Fibroblast of villous mesenchyme (primary cell): Measurements from ENCODE around the gene TUFT1. TPM values are rescaled to one million over a fixed set of nuclear protein-coding genes. Genes with fewer than 3 reads are reported as not detected.

Source experiments
- DNase-seq: peaks from one replicate; pipeline ENCODE4 v3.0.0-alpha.2; 2010; ENCODE audit warnings: low read depth
- H3K4me3 ChIP-seq: 2 replicates; pipeline ENCODE4 v1.5.1; 2011; ENCODE audit warnings: low read depth, mild to moderate bottlenecking, low read length
- CTCF ChIP-seq: IDR thresholded peaks from 2 replicates; pipeline ENCODE4 v1.5.1; 2012; ENCODE audit warnings: low read depth, mild to moderate bottlenecking, low read length; ENCODE audit not compliant: insufficient read depth
- total RNA-seq: library from RNA; depleted of rRNA; stranded (reverse); fragments of >200 nt; gene quantifications from 2 replicates; pipeline ENCODE4 v1.2.3, GENCODE V29; 2012

TUFT1 gene
- total RNA-seq, 1 donor, result 32.8 TPM

- no peak overlapping the region for H3K4me3 ChIP-seq
- peak; percentile 73 for DNase-seq
- TF ChIP-seq CTCF, result peak; percentile 99
Observed at GRCh38 chr1:151534662-151535278, 5.3 kb upstream of the TUFT1 start.

GRCh38 chr1:151535326-151536271, 4.5 kb upstream of the TUFT1 start:
- TF ChIP-seq CTCF, result no peak
- H3K4me3 ChIP-seq, result no peak overlapping the region
- no peak for DNase-seq

- H3K4me3 ChIP-seq, result no peak overlapping the region
- no peak for DNase-seq
- no peak for TF ChIP-seq CTCF
Observed at GRCh38 chr1:151536499-151536898, 3.6 kb upstream of the TUFT1 start.

DNA sequence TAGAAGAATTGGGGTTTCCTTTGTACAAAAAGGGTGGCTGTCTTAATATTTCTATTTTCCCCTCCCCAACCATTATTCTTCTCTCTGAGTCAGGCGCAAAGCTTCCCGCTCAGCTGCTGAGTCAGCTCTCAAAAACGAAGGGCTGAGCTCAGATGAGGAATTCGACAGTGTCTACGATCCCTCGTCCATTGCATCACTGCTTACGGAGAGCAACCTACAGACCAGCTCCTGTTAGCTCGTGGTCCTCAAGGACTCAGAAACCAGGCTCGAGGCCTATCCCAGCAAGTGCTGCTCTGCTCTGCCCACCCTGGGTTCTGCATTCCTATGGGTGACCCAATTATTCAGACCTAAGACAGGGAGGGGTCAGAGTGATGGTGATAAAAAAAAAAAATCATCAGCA, 3.0 kb upstream of the TUFT1 start:
- H3K4me3 ChIP-seq, result no peak overlapping the region
- DNase-seq, result peak; percentile 97
- no peak for TF ChIP-seq CTCF

GRCh38 chr1:151539321-151540020, 638 bp upstream of the TUFT1 start:
- TF ChIP-seq CTCF, result no peak

GRCh38 chr1:151540982-151541377, 871 bp downstream of the TUFT1 start:
- DNase-seq, result peak; percentile 26
- H3K4me3 ChIP-seq, result peak overlapping the region; percentile 69
- TF ChIP-seq CTCF, result no peak

More at GRCh38 chr1:151539321-151540020, 638 bp upstream of the TUFT1 start:
- peak overlapping the region; percentile 69 for H3K4me3 ChIP-seq
- DNase-seq, result peak; percentile 96
